GM19043 (cell line): ENCODE results near the gene PREB.

ENCODE experiments used
- ATAC-seq: cut with Tn5 transposase; IDR thresholded peaks from one replicate; pipeline ENCODE4 v1.9.1; 2021; ENCODE audit warnings: low read depth; ENCODE audit not compliant: unreplicated experiment

Gene PREB

DNA sequence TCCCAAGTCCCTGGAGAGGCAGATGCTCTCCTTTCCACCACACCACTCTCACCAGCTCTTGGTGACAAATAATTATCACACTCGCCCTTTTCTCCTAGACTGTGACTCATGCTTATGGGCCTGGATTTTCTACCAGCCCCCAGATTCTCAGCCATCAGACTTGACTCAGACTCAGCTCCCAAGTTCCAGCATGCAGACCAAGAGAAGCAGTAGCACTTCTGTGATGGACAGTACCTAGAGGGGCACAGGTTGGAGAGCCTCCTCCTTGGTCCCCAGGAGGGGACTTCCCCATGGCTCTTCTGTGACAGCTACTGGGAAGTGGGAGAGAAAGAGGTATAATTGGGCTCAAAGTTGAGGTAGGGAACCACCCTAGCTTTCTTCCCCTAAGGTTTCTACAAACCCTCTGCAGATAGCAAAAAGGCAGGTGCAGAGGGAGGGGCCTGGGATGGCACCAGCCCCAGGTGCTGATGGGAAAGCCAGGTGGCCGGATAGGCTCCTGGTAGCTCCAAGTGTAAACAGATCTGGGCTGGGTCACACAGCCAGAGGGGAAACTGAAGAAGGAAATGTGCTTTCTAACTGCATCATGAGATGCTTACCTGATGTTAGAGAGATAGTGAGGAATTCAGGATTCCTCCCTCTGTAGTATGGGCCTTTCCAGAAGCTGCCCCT, 18.5 kb upstream of the PREB start:
- ATAC-seq, result no peak

DNA sequence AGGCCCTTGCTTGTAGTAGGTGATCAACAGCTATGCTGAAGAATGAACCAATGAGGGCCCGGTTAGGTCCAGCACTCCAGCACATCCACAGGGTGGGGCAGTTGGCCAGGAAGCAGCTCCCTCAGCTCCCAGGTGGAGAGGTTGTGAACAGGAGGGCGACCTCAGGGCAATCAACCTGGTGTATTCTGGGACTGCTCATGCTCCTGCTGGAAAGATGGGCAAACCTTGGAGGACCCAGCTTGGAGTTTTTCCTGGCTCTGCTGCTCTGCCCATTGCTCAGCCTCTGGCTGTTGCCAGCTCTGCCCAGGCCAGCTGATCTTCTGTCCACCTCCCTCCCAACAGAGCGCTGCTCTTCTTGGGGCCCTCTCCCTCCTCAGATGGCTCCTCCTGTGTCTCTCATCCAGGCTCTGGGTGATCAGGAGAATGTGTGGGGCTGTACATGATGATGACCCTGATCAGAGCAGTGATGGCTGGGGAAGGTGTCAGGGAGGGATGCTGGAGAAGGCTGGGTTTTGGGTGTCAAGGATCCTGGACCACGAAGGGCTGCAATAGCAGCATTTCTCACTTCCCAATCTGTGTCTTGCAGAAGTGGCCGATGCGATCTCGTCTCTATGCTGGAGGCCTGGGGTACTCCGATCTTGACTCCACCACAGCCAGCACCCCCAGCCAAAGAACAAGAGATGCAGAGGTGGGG, 17.8 kb upstream of the PREB start:
- ATAC-seq, result no peak

DNA sequence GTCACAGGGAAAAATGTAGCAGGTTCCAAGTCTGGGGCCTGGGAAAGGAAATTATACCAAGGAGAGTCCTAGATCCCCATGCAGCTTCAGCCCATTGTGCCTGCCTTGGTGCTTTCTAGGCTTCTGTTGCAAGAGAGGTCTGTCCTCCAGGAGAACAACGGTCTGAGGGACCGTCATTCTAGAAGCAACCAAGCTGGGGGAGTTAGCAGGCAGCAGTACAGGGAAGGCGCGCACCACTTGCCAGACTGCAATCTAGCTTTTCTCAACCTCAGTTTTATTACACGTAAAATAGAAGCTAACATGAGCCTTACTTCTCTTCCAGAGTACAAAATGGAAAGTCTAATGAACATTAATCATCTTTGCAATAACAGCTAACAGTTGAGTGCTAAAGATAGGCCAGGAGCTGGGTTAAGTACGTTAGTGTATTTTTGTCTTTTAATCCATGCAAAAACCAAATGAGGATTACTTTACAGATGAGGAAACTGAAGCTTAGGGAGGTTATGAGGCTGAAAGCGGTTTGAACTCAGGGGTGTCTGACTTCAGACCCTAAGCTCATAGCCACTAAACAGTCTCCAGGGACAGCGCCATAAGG, 16.3 kb upstream of the PREB start:
- no peak for ATAC-seq

DNA sequence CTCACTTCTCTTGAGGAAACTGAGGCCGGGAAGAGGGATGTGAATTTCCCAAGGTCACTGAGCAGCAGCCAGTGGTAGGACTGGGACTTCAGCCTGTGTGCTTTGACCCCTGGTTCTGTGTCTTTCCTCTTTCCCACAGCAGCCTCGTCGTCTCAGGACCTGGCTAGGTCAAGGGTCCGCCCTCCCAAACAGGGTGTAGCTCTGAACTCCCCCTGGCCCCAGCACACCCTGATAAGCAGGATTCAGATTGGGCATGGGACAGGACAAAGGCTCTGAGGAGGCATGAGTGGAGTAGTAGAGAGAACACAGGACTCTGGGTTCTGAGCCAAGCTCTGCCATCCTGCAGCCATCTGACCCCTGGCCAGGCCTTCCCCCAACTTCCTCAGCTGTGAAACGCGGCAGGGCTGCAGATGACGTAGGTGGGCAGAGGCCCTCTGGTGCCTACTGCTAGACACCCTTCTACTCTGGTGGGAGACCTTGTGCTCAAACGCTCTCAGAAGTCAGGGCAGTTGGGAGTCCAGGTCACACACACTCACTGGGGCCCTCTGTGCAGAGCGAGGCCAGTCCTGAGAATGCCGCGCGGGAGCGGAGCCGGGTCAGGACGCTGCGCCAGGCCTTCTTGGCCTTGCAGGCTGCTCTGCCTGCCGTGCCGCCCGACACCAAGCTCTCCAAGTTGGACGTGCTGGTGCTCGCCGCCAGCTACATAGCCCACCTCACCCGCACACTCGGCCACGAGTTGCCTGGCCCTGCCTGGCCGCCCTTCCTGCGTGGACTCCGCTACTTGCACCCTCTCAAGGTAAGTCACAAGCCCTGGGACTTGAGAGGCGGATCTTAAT, 15.4 kb upstream of the PREB start:
- ATAC-seq, result no peak

DNA sequence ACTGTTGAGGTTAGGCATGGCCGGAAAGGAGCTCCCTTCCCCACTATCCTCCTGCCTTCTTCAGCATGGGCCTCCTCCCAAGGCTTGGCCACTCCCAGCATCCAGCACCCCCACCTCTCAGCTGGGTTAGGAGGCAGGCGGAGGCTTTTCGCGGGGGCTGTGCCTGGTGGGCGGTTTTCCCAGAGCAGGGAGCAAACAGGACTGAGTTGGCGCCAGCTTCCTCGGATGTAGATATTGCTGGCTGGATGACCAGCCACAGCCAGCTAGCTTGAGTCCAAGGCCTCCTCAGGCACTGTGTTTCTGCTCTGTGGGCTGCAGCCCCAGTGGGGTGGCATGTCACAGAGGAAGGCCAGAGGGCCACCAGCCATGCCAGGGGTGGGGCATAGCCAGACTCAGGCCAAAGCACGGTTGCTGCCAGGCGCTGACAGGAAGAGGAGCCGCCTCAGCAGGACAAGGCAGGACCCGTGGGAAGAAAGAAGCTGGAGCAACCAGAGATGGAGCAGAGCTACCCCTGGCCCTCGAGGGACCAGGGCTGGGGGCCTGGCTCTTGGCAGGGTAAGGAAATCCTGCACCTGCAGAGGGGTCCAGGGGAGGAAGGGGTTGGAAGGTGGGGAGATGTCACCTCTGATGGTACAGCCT, 14.5 kb upstream of the PREB start, which contains the start of gene TCF23:
Gene TCF23, plus strand, starts transcription at position 204 of the 639 bp plus-strand sequence. Its CDS starts 130 bp downstream, at position 334.
- no peak for ATAC-seq

DNA sequence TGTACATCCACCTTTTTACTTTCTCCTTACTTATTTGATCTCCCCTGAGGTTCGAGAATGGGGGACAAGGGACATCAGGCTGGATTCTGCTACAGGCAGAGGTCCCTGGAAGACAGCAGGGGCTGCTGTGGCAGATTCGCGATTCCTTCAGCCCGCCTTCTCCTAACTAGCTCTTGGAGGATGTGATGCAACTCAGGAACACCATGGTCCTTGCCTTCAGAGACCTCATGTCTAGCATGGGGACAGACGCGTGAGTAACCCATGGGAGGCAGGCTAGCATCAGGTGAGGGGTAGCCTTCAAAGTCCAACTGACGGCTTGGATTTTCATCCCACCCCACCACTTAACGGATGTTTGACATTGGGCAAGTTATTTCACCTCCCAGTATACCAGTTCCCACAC, 13.5 kb upstream of the PREB start:
- ATAC-seq, result no peak

DNA sequence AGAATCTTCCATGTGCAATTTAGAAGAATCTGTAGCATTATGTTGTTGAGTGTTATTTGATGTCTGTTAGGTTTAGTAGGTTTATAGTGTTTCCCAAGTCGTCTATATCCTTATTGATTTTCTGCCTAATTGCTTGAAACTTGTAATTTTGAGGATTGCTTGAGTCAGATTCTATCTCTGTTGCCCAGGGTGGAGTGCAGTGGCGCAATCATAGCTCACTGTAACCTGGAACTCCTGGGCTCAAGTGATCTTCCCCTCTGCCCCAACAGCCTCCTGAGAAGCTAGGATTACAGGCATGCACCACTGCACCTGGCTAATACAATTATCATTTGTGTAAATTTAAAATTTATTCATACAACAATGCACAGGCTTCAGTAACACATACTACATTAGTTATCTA, 11.2 kb upstream of the PREB start:
- no peak for ATAC-seq

DNA sequence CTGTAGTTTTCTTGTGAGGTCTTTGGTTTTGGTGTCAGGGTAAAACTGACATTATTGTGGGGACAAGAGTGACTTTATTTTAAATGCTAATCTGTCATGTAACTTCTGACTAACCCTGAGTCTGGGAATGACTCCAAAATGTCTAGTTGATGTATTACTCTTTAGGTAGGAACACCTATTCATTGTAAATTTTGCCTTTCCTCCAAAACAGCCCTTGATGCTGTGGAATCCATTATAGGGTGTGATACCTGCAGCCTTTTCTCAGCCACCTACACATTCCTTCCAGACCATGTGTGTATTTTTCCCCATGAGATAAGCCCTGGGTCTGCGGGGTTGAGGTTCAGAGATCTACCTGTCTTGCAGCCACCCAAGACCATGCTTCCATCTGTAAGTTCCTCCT, 8.8 kb upstream of the PREB start:
- no peak for ATAC-seq

DNA sequence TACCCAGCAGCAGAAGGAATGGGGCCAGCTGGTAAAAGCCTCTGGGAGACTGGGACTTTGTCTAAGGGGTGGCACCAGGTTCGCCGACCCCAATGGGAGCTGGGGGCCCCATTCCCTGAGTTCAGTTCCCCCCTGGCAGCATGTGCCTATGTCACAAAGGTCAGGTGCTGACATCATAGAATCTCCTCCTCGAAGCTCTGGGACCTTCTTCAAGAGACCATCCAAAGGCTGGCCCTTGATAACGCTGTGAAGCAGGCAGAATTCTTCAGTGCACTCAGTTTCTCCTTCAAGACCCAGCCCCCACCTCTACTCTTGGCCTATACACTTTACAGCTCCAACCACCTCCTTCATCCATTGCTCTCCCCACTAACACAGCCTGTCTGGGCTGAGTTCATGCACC, 4.9 kb upstream of the PREB start, which contains the start of gene PRR30:
Gene PRR30, minus strand, starts transcription at position 101 of the 400 bp plus-strand sequence. CDS start 1,081 bp downstream, outside the sequence.
- no peak for ATAC-seq

DNA sequence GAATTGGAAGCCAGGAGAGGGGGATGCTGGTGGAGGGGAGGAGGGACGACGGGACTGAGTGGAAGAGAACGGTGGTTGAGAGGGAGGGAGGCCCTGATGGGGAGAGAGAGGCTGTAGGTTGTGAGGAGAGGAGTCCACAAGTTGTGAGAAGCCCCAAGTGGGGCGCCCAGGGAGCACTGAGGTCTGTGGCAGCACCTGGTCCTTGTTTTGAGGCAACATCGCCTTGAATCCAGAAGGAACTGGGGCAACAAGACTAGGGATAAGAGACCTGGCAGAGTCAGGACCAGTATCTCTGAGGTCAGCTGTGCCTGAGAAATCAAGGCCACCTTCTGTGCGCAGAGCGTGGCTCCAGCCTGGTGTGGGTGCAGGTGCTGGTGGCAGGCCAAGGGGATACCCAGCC, 3.7 kb upstream of the PREB start:
- ATAC-seq, result no peak

DNA sequence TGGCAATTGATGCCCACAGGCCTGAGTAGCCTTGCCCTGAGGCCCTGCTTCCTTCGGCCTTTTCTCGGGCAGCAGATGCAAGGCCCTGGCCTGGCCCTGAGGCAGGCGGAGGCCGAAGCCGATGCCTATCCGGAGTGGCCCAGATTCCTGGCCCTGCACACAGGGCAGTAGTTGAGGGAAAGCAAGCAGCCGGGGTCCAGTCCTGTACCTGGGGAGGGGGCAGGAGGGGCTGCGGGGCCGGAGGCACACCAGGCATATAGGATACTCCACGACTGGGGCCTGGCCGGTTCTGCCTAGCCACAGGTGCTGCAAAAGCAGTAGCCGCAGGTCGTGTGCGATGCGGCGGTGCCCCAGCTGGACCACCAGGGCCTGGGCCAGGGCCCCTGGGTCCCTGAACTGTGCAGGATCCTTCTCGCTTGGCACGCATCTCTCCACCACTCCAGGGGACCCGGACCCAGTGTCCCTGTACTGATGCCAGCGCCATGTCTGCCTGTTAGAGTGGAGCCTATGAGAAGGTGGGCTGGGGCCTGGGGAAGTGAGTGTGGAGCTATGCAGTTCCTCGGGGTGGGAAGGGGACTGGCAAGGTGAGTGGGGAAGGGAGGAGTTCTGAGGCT, 3.0 kb upstream of the PREB start:
- ATAC-seq, result no peak

DNA sequence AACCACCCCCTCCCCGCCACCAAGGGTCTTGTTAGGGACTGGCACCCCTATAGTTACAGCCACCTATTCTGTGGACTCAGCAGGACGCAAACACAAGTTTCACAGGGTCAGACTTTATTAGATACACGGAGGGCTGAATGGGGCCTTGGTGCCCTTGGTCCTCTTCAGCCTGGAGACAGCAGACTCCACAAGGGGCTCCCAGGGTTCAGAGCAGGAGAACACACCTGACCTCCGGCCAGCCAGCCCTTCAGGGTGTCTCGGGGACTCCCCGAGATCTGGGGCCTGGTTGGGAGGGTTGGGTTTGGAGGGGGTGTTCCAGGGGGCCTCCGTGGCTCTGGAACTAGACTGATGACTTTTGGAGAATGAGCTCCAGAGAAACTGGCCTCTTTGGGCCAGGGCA, 2.3 kb upstream of the PREB start:
- no peak for ATAC-seq

DNA sequence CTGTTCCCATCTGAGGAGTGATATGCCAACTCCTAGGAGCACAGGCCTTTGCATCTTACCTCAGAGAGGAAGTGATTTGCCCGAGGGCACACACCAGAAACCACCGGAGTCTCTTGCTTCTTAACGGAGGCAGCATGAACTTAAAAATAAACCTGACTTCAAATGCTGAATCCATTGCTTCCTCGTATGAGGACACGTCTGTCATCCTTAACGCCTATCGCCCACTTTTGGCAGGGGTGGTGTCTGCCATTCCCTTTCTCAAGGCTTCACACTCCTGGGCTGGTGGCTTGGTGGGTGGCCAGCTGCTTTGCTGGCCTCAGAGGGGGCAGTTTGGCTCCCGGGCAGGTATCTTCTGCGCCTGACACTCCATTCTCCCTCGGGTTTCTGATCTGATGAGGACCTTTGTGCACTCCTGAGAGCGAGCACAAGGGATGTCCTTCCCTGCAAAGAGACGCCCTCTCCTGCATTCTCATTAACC, 1.1 kb upstream of the PREB start:
- no peak for ATAC-seq

DNA sequence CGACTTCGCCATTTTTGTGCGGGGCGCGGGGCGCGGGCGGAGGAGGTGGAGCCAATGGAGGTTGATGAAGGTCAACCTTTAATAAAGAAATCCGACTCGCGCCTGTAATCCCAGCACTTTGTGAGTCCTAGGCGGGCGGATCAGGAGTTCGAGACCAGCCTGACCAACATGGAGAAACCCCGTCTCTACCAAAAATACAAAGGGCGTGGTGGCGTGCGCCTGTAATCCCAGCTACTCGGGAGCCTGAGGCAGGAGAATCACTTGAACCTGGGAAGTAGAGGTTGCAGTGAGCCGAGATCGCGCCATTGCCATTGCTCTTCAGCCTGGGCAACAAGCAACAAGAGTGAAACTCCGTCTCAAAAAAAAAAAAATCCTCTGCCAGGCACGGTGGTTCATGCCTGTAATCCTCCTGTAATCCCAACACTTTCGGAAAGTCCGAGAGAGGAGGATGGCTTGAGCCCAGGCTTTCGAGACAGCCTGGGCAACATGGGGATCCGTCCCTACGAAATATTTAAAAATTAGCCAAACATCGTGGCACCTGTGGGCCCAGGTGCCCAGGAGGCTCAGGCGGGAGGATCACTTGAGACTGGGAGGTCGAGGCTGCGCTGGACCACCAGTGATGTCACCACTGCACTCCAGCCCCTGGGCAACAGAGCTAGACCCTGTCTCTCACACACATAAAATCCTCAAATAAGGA, 493 bp upstream of the PREB start:
- ATAC-seq, result no peak

DNA sequence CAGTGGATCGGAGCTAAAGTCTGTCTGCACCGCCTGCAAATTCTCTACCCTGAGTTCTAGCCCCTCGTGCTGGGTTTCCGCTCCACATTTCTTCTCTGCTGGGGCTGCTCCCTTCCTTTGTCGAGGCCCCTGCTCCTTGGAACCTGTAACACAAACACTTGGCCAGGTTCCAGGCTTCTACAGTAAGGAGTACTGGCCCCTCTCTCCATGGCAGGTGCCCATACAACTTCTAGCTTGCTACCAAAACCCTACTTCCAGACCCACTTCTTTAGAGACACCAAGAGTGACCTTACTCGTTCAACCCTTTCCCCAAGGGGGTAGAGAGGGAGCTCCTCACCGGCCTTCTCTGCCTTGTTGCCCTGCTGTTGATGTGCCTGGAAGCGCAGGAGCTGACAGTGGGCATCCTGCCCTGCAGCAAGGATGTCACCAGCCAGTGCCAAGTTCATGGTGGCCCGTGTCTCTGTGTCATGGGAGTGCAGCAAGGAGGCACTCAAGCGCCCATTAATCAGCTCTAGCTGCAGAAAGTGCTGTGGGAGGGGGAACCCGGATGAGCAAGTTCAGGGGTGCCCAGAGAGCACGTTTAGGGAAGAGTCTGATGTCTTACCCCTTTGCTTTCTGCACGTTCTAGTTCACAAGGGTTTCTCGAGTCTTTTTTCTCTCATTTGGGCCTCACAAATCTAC, 1.1 kb downstream of the PREB start:
- ATAC-seq, result no peak

DNA sequence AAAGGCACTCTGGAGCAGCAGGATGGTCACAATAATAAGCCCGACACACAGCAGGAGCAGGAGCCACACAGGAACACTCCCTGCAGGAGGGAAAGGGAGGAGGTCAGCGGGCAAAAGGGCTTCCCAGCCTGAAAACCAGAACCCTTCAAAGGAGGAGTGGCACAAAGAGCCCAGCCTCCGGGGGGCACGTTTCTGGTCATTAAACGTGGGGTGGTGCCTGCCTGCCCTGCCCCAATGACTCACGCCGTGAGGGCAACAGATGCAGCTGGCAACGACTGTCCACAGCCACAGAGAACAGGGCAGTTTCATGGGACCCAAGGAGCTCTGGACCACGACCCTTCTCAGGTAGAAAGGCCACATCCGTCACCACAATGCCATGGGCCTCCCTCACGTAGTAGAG, 3.0 kb downstream of the PREB start:
- ATAC-seq, result no peak

DNA sequence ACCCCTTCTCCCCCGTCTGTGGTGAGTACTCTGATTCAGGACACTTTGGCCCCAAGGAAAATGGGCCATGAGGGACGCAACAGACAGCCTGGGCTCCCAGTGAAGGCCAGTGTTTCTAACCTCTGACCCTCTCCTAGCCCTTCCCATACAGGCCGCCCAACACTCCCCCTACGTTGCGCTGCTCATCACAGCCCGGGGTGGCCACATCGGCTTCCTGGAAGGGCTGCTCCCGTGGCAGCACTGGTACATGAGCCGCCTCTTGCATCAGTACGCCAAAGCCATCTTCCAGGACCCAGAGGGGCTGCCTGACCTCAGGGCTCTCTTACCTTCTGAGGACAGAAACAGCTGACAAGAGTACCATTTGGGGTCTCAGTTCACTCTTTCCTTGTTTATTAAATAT, 4.0 kb downstream of the PREB start:
- ATAC-seq, result no peak

DNA sequence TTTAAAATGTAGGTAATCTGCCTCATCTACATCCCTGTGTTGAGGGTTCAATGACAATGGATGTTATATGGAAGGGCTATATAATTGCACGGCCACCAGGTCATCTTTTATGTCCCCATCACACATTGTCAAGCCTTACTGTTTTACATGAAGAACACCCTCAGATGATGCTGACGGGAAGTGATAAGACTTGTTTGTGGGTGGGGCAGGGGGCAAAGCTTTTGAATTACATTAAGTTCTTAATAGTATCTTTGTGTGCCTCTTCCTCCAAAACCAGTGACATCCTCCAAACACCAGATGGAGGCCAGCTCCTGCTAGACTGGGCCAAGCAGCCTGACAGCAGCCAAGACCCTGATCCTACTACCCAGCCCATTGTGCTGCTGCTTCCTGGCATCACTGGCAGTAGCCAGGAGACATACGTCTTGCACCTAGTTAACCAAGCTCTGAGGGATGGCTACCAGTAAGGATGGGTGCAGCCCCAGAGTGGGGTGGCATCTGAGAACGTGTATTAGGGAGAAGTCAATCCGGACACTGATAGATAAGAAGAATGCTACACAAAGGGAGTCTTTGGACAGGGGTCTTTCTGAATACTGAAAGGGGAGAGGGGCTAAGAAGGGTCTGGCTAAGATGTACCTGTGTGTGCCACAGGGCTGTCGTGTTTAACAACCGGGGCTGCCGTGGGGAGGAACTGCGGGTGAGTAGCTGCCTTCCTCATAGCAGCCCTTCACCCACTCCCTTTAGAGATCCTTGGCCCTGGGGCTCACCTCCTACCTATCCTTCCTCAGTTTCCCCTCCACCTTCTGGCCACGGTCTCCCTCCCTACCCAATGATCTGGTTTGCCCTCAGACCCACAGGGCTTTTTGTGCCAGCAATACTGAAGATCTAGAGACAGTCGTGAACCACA, 5.5 kb downstream of the PREB start:
- ATAC-seq, result no peak
